Prostate gland (tissue), 2 donors: ENCODE data around the gene CDC42BPB. TPM values are rescaled to one million over a fixed set of nuclear protein-coding genes. Genes with fewer than 3 reads are reported as not detected.

Source experiments
- DNase-seq: peaks from one replicate; pipeline ENCODE4 v3.0.0-alpha.2; 2019; ENCODE audit warnings: low spot score
- H3K27ac ChIP-seq, 2 donors: fragments of 200-600 bp; sonication (generic); 2 replicates each; pipeline ENCODE4 v1.5.1; 2017 to 2019
- H3K27me3 ChIP-seq: fragments of 200-600 bp; sonication (generic); replicated peaks from 2 replicates; pipeline ENCODE4 v1.5.1; 2019; ENCODE audit not compliant: insufficient read depth
- H3K36me3 ChIP-seq, 2 donors: fragments of 200-600 bp; sonication (generic); 1 replicate in 1 of 2; 2 replicates in 1 of 2; pipeline versions ENCODE4 v1.5.1 to v1.8.1; 2017 to 2019
- H3K4me1 ChIP-seq: fragments of 200-600 bp; sonication (generic); replicated peaks from 2 replicates; pipeline ENCODE4 v1.5.1; 2019
- H3K4me3 ChIP-seq, 2 donors: fragments of 200-600 bp; sonication (generic); 2 replicates each; pipeline ENCODE4 v1.5.1; 2017 to 2019
- H3K9me3 ChIP-seq: fragments of 200-600 bp; sonication (generic); 2 replicates; pipeline ENCODE4 v1.5.1; 2017
- CTCF ChIP-seq, 4 experiments: fragments of 200-600 bp in 2 of 4; fragments of 450-650 bp in 2 of 4; sonication (generic) in 2 of 4; IDR thresholded peaks; 1 replicate in 3 of 4; 2 replicates in 1 of 4; pipeline ENCODE4 v1.5.1; 2016 to 2019; ENCODE audit warnings: antibody characterized with exemption in 4 of 4, mild to moderate bottlenecking in 2 of 4, moderate library complexity in 2 of 4
- POLR2A ChIP-seq: fragments of 450-650 bp; IDR thresholded peaks from one replicate; pipeline ENCODE4 v1.6.1; 2016; ENCODE audit warnings: antibody characterized with exemption, mild to moderate bottlenecking
- POLR2AphosphoS5 ChIP-seq: sonication (generic); formaldehyde crosslinking; IDR thresholded peaks from one replicate; pipeline ENCODE4 v1.6.1; 2017; ENCODE audit warnings: antibody characterized with exemption
- WGBS: methylation state at CpG from one replicate; pipeline ENCODE4 v1.1.5; 2018; 5-methylcytosine and 5-hydroxymethylcytosine counted together
- intact Hi-C: fragments of 100-400 bp; cut with DNase I; formaldehyde crosslinking; loops from one replicate; pipeline ENCODE4 v1.14.2; 2022
- total RNA-seq, 2 donors: library from RNA; depleted of rRNA; stranded (reverse); fragments of >200 nt; gene quantifications; one replicate each; pipeline ENCODE4 v1.1.0, GENCODE V29; 2016

The CDC42BPB gene
- total RNA-seq, 2 donors from 2014 or later = 78.9 to 172 TPM

GRCh38 chr14:102883554-102883953 lies 173.8 kb downstream of the CDC42BPB start:
- DNase-seq = no peak
- no peaks in the 10 kb centered on the region for H3K36me3 ChIP-seq

GRCh38 chr14:102883089-102883541 lies 174.2 kb downstream of the CDC42BPB start:
- TF ChIP-seq POLR2AphosphoS5 (no peak), CTCF (IDR thresholded peaks at IDR 0.05) (no peak), POLR2A (no peak)
- Histone ChIP-seq H3K4me3 (no peak overlapping the region), H3K27me3 (no peaks in the 10 kb centered on the region), H3K9me3 (no peaks in the 10 kb centered on the region), H3K36me3 (no peaks in the 10 kb centered on the region), H3K27ac (no peak overlapping the region), H3K4me1 (no peaks in the 10 kb centered on the region)
- no peak for DNase-seq
- WGBS = 95% methylated on average over 5 of the region's 5 CpGs
- intact Hi-C loops = no loop called here

More at GRCh38 chr14:102883554-102883953, 173.8 kb downstream of the CDC42BPB start:
- H3K27me3 ChIP-seq = no peaks in the 10 kb centered on the region
- intact Hi-C loops = no loop called here
- TF ChIP-seq POLR2A (no peak), CTCF (IDR thresholded peaks at IDR 0.05) (no peak), POLR2AphosphoS5 (no peak)
- no peak overlapping the region for H3K27ac ChIP-seq
- no peak overlapping the region for H3K4me3 ChIP-seq
- WGBS = 94% methylated on average over 14 of the region's 14 CpGs
- no peaks in the 10 kb centered on the region for H3K4me1 ChIP-seq
- H3K9me3 ChIP-seq = no peaks in the 10 kb centered on the region

Other genes with a start within 250 kb of the CDC42BPB start
- gene AMN, start 134.9 kb downstream of the CDC42BPB start, total RNA-seq = 1 to 10 TPM in 1 of 2 donors, under 1 TPM in 1; 0.91 to 1.6 TPM
- gene LBHD2, start 26.7 kb upstream of the CDC42BPB start, total RNA-seq = 1 to 10 TPM in 1 of 2 donors, not detected in 1; 3.3 TPM
- 1 to 10 TPM in 1 of 2 donors, under 1 TPM in 1; 0.27 to 2.0 TPM for gene EXOC3L4, start 37.2 kb upstream of the CDC42BPB start, total RNA-seq
- gene TNFAIP2, start 65.9 kb upstream of the CDC42BPB start, total RNA-seq = 10 to 100 TPM; 36.5 to 46.4 TPM